CD4-positive, alpha-beta T cell (primary cell): ENCODE measurements around the gene OXLD1. TPM values are rescaled to one million over a fixed set of nuclear protein-coding genes. Genes with fewer than 3 reads are reported as not detected.

Experiments used
- ATAC-seq: fragments of 200-7000 bp; cut with Tn5 transposase; one replicate; pipeline ENCODE4 v1.10.0; 2022; ENCODE audit warnings: mild to moderate bottlenecking; ENCODE audit not compliant: poor library complexity
- CTCF ChIA-PET: fragments of 350-600 bp; sonication (Branson Sonifier 250); formaldehyde crosslinking; loops from one replicate; lab custom pipeline; 2021; ENCODE audit warnings: antibody characterized with exemption, inconsistent platforms; lab: Charles Lee
- POLR2A ChIA-PET: fragments of 350-600 bp; sonication (Branson Sonifier 250); formaldehyde crosslinking; loops from one replicate; lab custom pipeline; 2021; ENCODE audit warnings: antibody characterized with exemption, inconsistent platforms; lab: Charles Lee
- DNase-seq, 14 experiments: peaks; one replicate each; pipeline ENCODE4 v3.0.0-alpha.2; 2013 to 2020; ENCODE audit warnings: mixed read lengths in 2 of 14
- H3K27ac ChIP-seq, 2 donors: one replicate each; pipeline versions ENCODE4 v1.5.1 to v1.7.0; 2013; ENCODE audit warnings: low read length in 2 of 2, low read depth in 1 of 2, mild to moderate bottlenecking in 1 of 2
- H3K27me3 ChIP-seq, 2 experiments: 1 replicate in 1 of 2; 2 replicates in 1 of 2; pipeline versions ENCODE4 v1.6.1 to v1.7.0; 2013; ENCODE audit warnings: low read length in 2 of 2, control low read depth in 1 of 2, mild to moderate bottlenecking in 1 of 2, moderate library complexity in 1 of 2; ENCODE audit not compliant: insufficient read depth in 2 of 2, control insufficient read depth in 1 of 2
- H3K36me3 ChIP-seq: one replicate; pipeline ENCODE4 v1.6.1; 2013; ENCODE audit warnings: low read length, control low read depth; ENCODE audit not compliant: insufficient read depth
- H3K4me1 ChIP-seq: one replicate; pipeline ENCODE4 v1.6.1; 2013; ENCODE audit warnings: low read length, control low read depth; ENCODE audit not compliant: insufficient read depth
- H3K4me3 ChIP-seq: one replicate; pipeline ENCODE4 v1.5.1; 2013; ENCODE audit warnings: mild to moderate bottlenecking, low read length, moderate library complexity
- H3K9me3 ChIP-seq, 2 experiments: 1 replicate in 1 of 2; 2 replicates in 1 of 2; pipeline versions ENCODE4 v1.6.1 to v1.7.0; 2013; ENCODE audit warnings: low read length in 2 of 2, mild to moderate bottlenecking in 2 of 2, control low read depth in 1 of 2, moderate library complexity in 1 of 2; ENCODE audit not compliant: control insufficient read depth in 1 of 2, insufficient read depth in 1 of 2
- H3K27ac Mint-ChIP-seq: one replicate; pipeline ENCODE4 v1.8.0; 2020; ENCODE audit warnings: mixed read lengths
- H3K27me3 Mint-ChIP-seq: one replicate; pipeline ENCODE4 v1.8.0; 2021; ENCODE audit warnings: mixed read lengths
- H3K36me3 Mint-ChIP-seq: one replicate; pipeline ENCODE4 v1.8.0; 2021; ENCODE audit warnings: low read depth, mixed read lengths
- H3K4me1 Mint-ChIP-seq: one replicate; pipeline ENCODE4 v1.8.0; 2021; ENCODE audit warnings: low read depth, mixed read lengths
- H3K4me3 Mint-ChIP-seq: one replicate; pipeline ENCODE4 v1.8.0; 2020; ENCODE audit warnings: mild to moderate bottlenecking, mixed read lengths
- H3K9me3 Mint-ChIP-seq: one replicate; pipeline ENCODE4 v1.8.0; 2020; ENCODE audit warnings: mixed read lengths
- CTCF ChIP-seq: fragments of 200-600 bp; IDR thresholded peaks from one replicate; pipeline ENCODE4 v1.8.0; 2022; ENCODE audit warnings: antibody characterized with exemption, mild to moderate bottlenecking
- intact Hi-C, 2 experiments: fragments of 100-400 bp; cut with DNase I in 1 of 2; cut with micrococcal nuclease in 1 of 2; formaldehyde crosslinking; loops; one replicate each; pipeline versions ENCODE4 v1.15.1 to v1.9.0; 2023 to 2025; cut with DNase I, micrococcal nuclease
- total RNA-seq, 174 experiments: library from RNA in 2 of 174; stranded (reverse) in 2 of 174; gene quantifications; one replicate each; pipeline ENCODE4 v1.2.3 and lab custom pipeline; 2021 to 2026

The OXLD1 gene
- total RNA-seq, 2 experiments from 2014 or later, result 24.6 to 25.3 TPM

- no peak overlapping the region for H3K27ac Mint-ChIP-seq
- H3K27me3 Mint-ChIP-seq, result no peaks in the 10 kb centered on the region
- intact Hi-C loops, result no loop called here
- no peak for ATAC-seq
- H3K27me3 ChIP-seq, result no peaks in the 10 kb centered on the region
- H3K27ac ChIP-seq, result no peak overlapping the region
- ChIA-PET POLR2A (no interaction called here), CTCF (no interaction called here)
- H3K9me3 ChIP-seq, result no peaks in the 10 kb centered on the region
- H3K4me1 Mint-ChIP-seq, result no peaks in the 10 kb centered on the region
- no peaks in the 10 kb centered on the region for H3K9me3 Mint-ChIP-seq
- peaks cover 5% of the 10 kb centered on the region for H3K4me1 ChIP-seq
- peaks cover 95% of the 10 kb centered on the region for H3K36me3 ChIP-seq
- peaks cover 53% of the 10 kb centered on the region for H3K36me3 Mint-ChIP-seq
- TF ChIP-seq CTCF, result no peak
- no peak overlapping the region for H3K4me3 ChIP-seq
- DNase-seq, result no peak
- no peak overlapping the region for H3K4me3 Mint-ChIP-seq
Measured at GRCh38 chr17:81693509-81694210, 27.3 kb upstream of the OXLD1 start.

- H3K4me3 Mint-ChIP-seq, result no peak overlapping the region
- no peak for TF ChIP-seq CTCF
- no peak for ATAC-seq
- Histone ChIP-seq H3K4me1 (peaks cover 17% of the 10 kb centered on the region), H3K4me3 (no peak overlapping the region), H3K27me3 (no peaks in the 10 kb centered on the region), H3K27ac (no peak overlapping the region), H3K9me3 (no peaks in the 10 kb centered on the region), H3K36me3 (peaks cover 95% of the 10 kb centered on the region)
- CTCF ChIA-PET, result no interaction called here
- H3K27ac Mint-ChIP-seq, result no peak overlapping the region
- POLR2A ChIA-PET, result no interaction called here
- intact Hi-C loops, result no loop called here
- H3K4me1 Mint-ChIP-seq, result peaks cover 5% of the 10 kb centered on the region
- no peaks in the 10 kb centered on the region for H3K9me3 Mint-ChIP-seq
- DNase-seq, result no peak
- H3K27me3 Mint-ChIP-seq, result no peaks in the 10 kb centered on the region
- peaks cover 47% of the 10 kb centered on the region for H3K36me3 Mint-ChIP-seq
Measured at GRCh38 chr17:81691608-81692007, 25.2 kb upstream of the OXLD1 start.

GRCh38 chr17:81691196-81691595 lies 24.8 kb upstream of the OXLD1 start:
- intact Hi-C loops, result no loop called here
- ATAC-seq (no peak), DNase-seq (no peak)
- no peaks in the 10 kb centered on the region for H3K27me3 ChIP-seq
- no peak overlapping the region for H3K4me3 ChIP-seq
- peaks cover 5% of the 10 kb centered on the region for H3K4me1 Mint-ChIP-seq
- CTCF ChIA-PET, result no interaction called here
- no peaks in the 10 kb centered on the region for H3K27me3 Mint-ChIP-seq
- H3K4me3 Mint-ChIP-seq, result no peak overlapping the region
- POLR2A ChIA-PET, result no interaction called here
- no peak for TF ChIP-seq CTCF
- H3K9me3 Mint-ChIP-seq, result no peaks in the 10 kb centered on the region
- no peaks in the 10 kb centered on the region for H3K9me3 ChIP-seq
- peaks cover 50% of the 10 kb centered on the region for H3K36me3 Mint-ChIP-seq
- H3K36me3 ChIP-seq, result peaks cover 95% of the 10 kb centered on the region
- H3K27ac Mint-ChIP-seq, result no peak overlapping the region
- H3K4me1 ChIP-seq, result peaks cover 21% of the 10 kb centered on the region
- H3K27ac ChIP-seq, result no peak overlapping the region
